Endothelial cell of umbilical vein (primary cell): ENCODE measurements around the gene NR6A1.

Source experiments
- CTCF ChIP-seq, 2 donors: IDR thresholded peaks; 1 replicate in 1 of 2; 2 replicates in 1 of 2; pipeline ENCODE4 v1.5.1; 2011; ENCODE audit warnings: low read length in 2 of 2, mild to moderate bottlenecking in 2 of 2, moderate library complexity in 2 of 2, control low read depth in 1 of 2, inconsistent platforms in 1 of 2, low read depth in 1 of 2; ENCODE audit not compliant: insufficient read depth in 1 of 2; ENCODE audit errors: extremely low read depth in 1 of 2
- EZH2 ChIP-seq: IDR thresholded peaks from 2 replicates; pipeline ENCODE4 v1.6.1; 2012; ENCODE audit warnings: borderline replicate concordance, low read depth, mild to moderate bottlenecking, moderate library complexity, low read length, inconsistent platforms; ENCODE audit not compliant: severe bottlenecking
- JUN ChIP-seq: IDR thresholded peaks from 2 replicates; pipeline ENCODE4 v1.6.1; 2011; ENCODE audit warnings: borderline replicate concordance, low read depth; ENCODE audit not compliant: insufficient read length, insufficient read depth
- MAX ChIP-seq: IDR thresholded peaks from 2 replicates; pipeline ENCODE4 v1.6.1; 2011; ENCODE audit not compliant: insufficient read depth, insufficient read length
- POLR2A ChIP-seq: IDR thresholded peaks from 2 replicates; pipeline ENCODE4 v1.6.1; 2012; ENCODE audit warnings: low read depth, mild to moderate bottlenecking, control low read depth, low read length
- POLR2AphosphoS5 ChIP-seq: IDR thresholded peaks from 2 replicates; pipeline ENCODE4 v1.6.1; 2012; ENCODE audit warnings: low read depth, mild to moderate bottlenecking, control low read depth, low read length, moderate library complexity; ENCODE audit not compliant: insufficient read depth

GRCh38 chr9:124762633-124763032 is 8.5 kb downstream of the NR6A1 start:
- no peak for TF ChIP-seq CTCF (IDR thresholded peaks at IDR 0.05; ENCODE audit: extremely low read depth in 1 of 2, insufficient read depth in 1 of 2, low read depth in 1 of 2, low read length in 2 of 2)
- TF ChIP-seq POLR2A, result no peak
- no peak for TF ChIP-seq MAX
- no peak for TF ChIP-seq EZH2
- no peak for TF ChIP-seq POLR2AphosphoS5
- no peak for TF ChIP-seq JUN
